H9 (cell line): ENCODE results near the gene PIN4. TPM values are rescaled to one million over a fixed set of nuclear protein-coding genes. Genes with fewer than 3 reads are reported as not detected.

Experiments used
- DNase-seq: peaks from one replicate; pipeline ENCODE4 v3.0.0-alpha.2; 2017
- H2AFZ ChIP-seq: one replicate; pipeline ENCODE4 v1.6.1; 2013; ENCODE audit warnings: mild to moderate bottlenecking, low read length, control low read depth, moderate library complexity
- H2AK5ac ChIP-seq: 2 replicates; pipeline ENCODE4 v1.6.1; 2013; ENCODE audit warnings: low read length, control low read depth, mixed read lengths; ENCODE audit not compliant: insufficient read length
- H2BK120ac ChIP-seq: one replicate; pipeline ENCODE4 v1.6.1; 2013; ENCODE audit warnings: low read depth, mild to moderate bottlenecking, low read length, control low read depth, inconsistent platforms; ENCODE audit not compliant: poor library complexity, severe bottlenecking
- H2BK12ac ChIP-seq: 2 replicates; pipeline ENCODE4 v1.6.1; 2013; ENCODE audit warnings: low read length, control low read depth, mixed read lengths, low read depth; ENCODE audit not compliant: insufficient read length
- H2BK15ac ChIP-seq: 2 replicates; pipeline ENCODE4 v1.6.1; 2013; ENCODE audit warnings: low read depth, low read length, control low read depth
- H2BK20ac ChIP-seq: one replicate; pipeline ENCODE4 v1.6.1; 2013; ENCODE audit warnings: low read depth, mild to moderate bottlenecking, low read length, control low read depth, inconsistent platforms; ENCODE audit not compliant: poor library complexity, severe bottlenecking
- H2BK5ac ChIP-seq: 2 replicates; pipeline ENCODE4 v1.6.1; 2013; ENCODE audit warnings: low read length, control low read depth, mixed read lengths; ENCODE audit not compliant: insufficient read length
- H3K14ac ChIP-seq: 2 replicates; pipeline ENCODE4 v1.6.1; 2013; ENCODE audit warnings: low read length, control low read depth; ENCODE audit not compliant: insufficient read depth
- H3K18ac ChIP-seq: 2 replicates; pipeline ENCODE4 v1.6.1; 2013; ENCODE audit warnings: low read depth, mild to moderate bottlenecking, mixed read lengths, low read length, control low read depth; ENCODE audit not compliant: insufficient read length
- H3K23ac ChIP-seq: 2 replicates; pipeline ENCODE4 v1.6.1; 2013; ENCODE audit warnings: low read length, control low read depth, mixed read lengths, low read depth; ENCODE audit not compliant: insufficient read length
- H3K23me2 ChIP-seq: 2 replicates; pipeline ENCODE4 v1.6.1; 2013; ENCODE audit warnings: low read depth, mild to moderate bottlenecking, mixed read lengths, low read length, control low read depth; ENCODE audit not compliant: insufficient read length, poor library complexity, severe bottlenecking
- H3K27ac ChIP-seq: 2 replicates; pipeline ENCODE4 v1.5.1; 2013; ENCODE audit warnings: low read length, control low read depth, mixed read lengths, low read depth; ENCODE audit not compliant: insufficient read length
- H3K27me3 ChIP-seq: 2 replicates; pipeline ENCODE4 v1.6.1; 2013; ENCODE audit warnings: low read length, control low read depth, inconsistent platforms; ENCODE audit not compliant: insufficient read depth
- H3K4ac ChIP-seq: 2 replicates; pipeline ENCODE4 v1.6.1; 2013; ENCODE audit warnings: low read depth, mild to moderate bottlenecking, control low read depth, inconsistent platforms, low read length, moderate library complexity
- H3K4me1 ChIP-seq: 2 replicates; pipeline ENCODE4 v1.6.1; 2013; ENCODE audit warnings: low read length, control low read depth, inconsistent platforms; ENCODE audit not compliant: insufficient read depth
- H3K4me2 ChIP-seq: 2 replicates; pipeline ENCODE4 v1.6.1; 2013; ENCODE audit warnings: low read length, control low read depth, mixed read lengths; ENCODE audit not compliant: insufficient read length, insufficient read depth
- H3K56ac ChIP-seq: 2 replicates; pipeline ENCODE4 v1.6.1; 2013; ENCODE audit warnings: low read depth, mild to moderate bottlenecking, mixed read lengths, low read length, control low read depth; ENCODE audit not compliant: insufficient read length
- H3K79me1 ChIP-seq: 2 replicates; pipeline ENCODE4 v1.6.1; 2013; ENCODE audit warnings: low read depth, mild to moderate bottlenecking, moderate library complexity, low read length, control low read depth, inconsistent platforms; ENCODE audit not compliant: insufficient read depth, poor library complexity, severe bottlenecking
- H3K79me2 ChIP-seq: 2 replicates; pipeline ENCODE4 v1.6.1; 2013; ENCODE audit warnings: low read length, control low read depth, inconsistent platforms; ENCODE audit not compliant: insufficient read depth
- H3K9ac ChIP-seq: 2 replicates; pipeline ENCODE4 v1.6.1; 2013; ENCODE audit warnings: low read length, control low read depth, mixed read lengths; ENCODE audit not compliant: insufficient read length; ENCODE audit errors: extremely low read depth
- H3K9me3 ChIP-seq: one replicate; pipeline ENCODE4 v1.6.1; 2013; ENCODE audit warnings: low read depth, low read length, inconsistent platforms; ENCODE audit not compliant: control insufficient read depth
- H3T11ph ChIP-seq: one replicate; pipeline ENCODE4 v1.6.1; 2013; ENCODE audit warnings: mild to moderate bottlenecking, low read length, control low read depth, inconsistent platforms
- H4K20me1 ChIP-seq: one replicate; pipeline ENCODE4 v1.6.1; 2013; ENCODE audit not compliant: control insufficient read depth, insufficient read length, insufficient read depth
- H4K5ac ChIP-seq: 2 replicates; pipeline ENCODE4 v1.6.1; 2013; ENCODE audit warnings: low read depth, mild to moderate bottlenecking, mixed read lengths, low read length, control low read depth; ENCODE audit not compliant: insufficient read length
- H4K8ac ChIP-seq: replicated peaks from 2 replicates; pipeline ENCODE4 v1.6.1; 2013; ENCODE audit warnings: low read length, control low read depth, mixed read lengths, low read depth; ENCODE audit not compliant: insufficient read length
- H4K91ac ChIP-seq: 2 replicates; pipeline ENCODE4 v1.6.1; 2013; ENCODE audit warnings: low read depth, mild to moderate bottlenecking, moderate library complexity, mixed read lengths, low read length, control low read depth; ENCODE audit not compliant: insufficient read length
- H3K27ac Mint-ChIP-seq, 3 experiments: 2 replicates in 2 of 3; 3 replicates in 1 of 3; pipeline ENCODE4 v1.8.0; 2020 to 2021; ENCODE audit warnings: mixed read lengths in 3 of 3, mild to moderate bottlenecking in 1 of 3, moderate library complexity in 1 of 3
- H3K27me3 Mint-ChIP-seq: 2 replicates; pipeline ENCODE4 v1.8.0; 2021; ENCODE audit warnings: low read depth, mild to moderate bottlenecking, moderate library complexity, mixed read lengths
- H3K36me3 Mint-ChIP-seq, 3 experiments: 2 replicates in 2 of 3; 3 replicates in 1 of 3; pipeline ENCODE4 v1.8.0; 2020 to 2021; ENCODE audit warnings: low read depth in 3 of 3, mixed read lengths in 3 of 3; ENCODE audit not compliant: insufficient read depth in 1 of 3
- H3K4me1 Mint-ChIP-seq, 2 experiments: 2 replicates each; pipeline ENCODE4 v1.8.0; 2020; ENCODE audit warnings: mixed read lengths in 2 of 2
- H3K4me3 Mint-ChIP-seq, 2 experiments: 2 replicates in 1 of 2; 3 replicates in 1 of 2; pipeline ENCODE4 v1.8.0; 2020 to 2021; ENCODE audit warnings: mild to moderate bottlenecking in 2 of 2, mixed read lengths in 2 of 2, moderate library complexity in 1 of 2
- H3K9me3 Mint-ChIP-seq, 2 experiments: 2 replicates in 1 of 2; 3 replicates in 1 of 2; pipeline ENCODE4 v1.8.0; 2020; ENCODE audit warnings: mild to moderate bottlenecking in 2 of 2, mixed read lengths in 2 of 2, moderate library complexity in 1 of 2
- CTCF ChIP-seq: fragments of 200-600 bp; sonication (generic); conservative IDR thresholded peaks from 3 replicates; pipeline ENCODE4 v1.8.0; 2021; ENCODE audit warnings: antibody characterized with exemption, mild to moderate bottlenecking
- whole genome bisulfite sequencing: extraction: QIAGEN DNeasy Blood & Tissue Kit; methylation state at CpG from one replicate; pipeline ENCODE4 v1.1.7; 2013; ENCODE audit warnings: missing lambda C conversion rate, low lambda C conversion rate, mixed read lengths; ENCODE audit not compliant: insufficient read length; ENCODE audit errors: extremely low coverage; 5-methylcytosine and 5-hydroxymethylcytosine counted together
- total RNA-seq: library from RNA; stranded (reverse); gene quantifications from 2 replicates; pipeline ENCODE4 v1.2.1, GENCODE V29; 2021

PIN4 gene
- total RNA-seq, 1 experiment from 2014 or later: 16.3 TPM

GRCh38 chrX:72208126-72208800 lies 26.7 kb downstream of the PIN4 start:
- no peak overlapping the region for H2BK20ac ChIP-seq
- no peak overlapping the region for H3K9ac ChIP-seq
- H3K79me1 ChIP-seq: no peaks in the 10 kb centered on the region
- H3K56ac ChIP-seq: no peak overlapping the region
- no peak overlapping the region for H4K5ac ChIP-seq
- no peak for DNase-seq
- H2BK120ac ChIP-seq: no peak overlapping the region
- no peaks in the 10 kb centered on the region for H3K79me2 ChIP-seq
- Mint-ChIP-seq H3K4me3 (no peak overlapping the region), H3K36me3 (peaks cover 48 to 52% (median 52%) of the 10 kb centered on the region in 3 experiments), H3K4me1 (peaks cover 7 to 10% of the 10 kb centered on the region in 2 experiments), H3K27ac (no peak overlapping the region), H3K9me3 (peaks cover 73% of the 10 kb centered on the region in 2 experiments), H3K27me3 (peaks cover 2% of the 10 kb centered on the region; the same call in 1 of the 2 replicates)
- no peak for TF ChIP-seq CTCF
- peaks cover 29% of the 10 kb centered on the region for H3K9me3 ChIP-seq
- no peak overlapping the region for H3K4me2 ChIP-seq
- no peaks in the 10 kb centered on the region; the same call in 1 of the 2 replicates for H3K4me1 ChIP-seq
- no peaks in the 10 kb centered on the region for H3K23me2 ChIP-seq
- no peak overlapping the region for H3K14ac ChIP-seq
- no peaks in the 10 kb centered on the region for H4K20me1 ChIP-seq
- H3K18ac ChIP-seq: no peak overlapping the region
- no peak overlapping the region for H3T11ph ChIP-seq
- no peak overlapping the region for H2BK15ac ChIP-seq
- no peaks in the 10 kb centered on the region for H3K27me3 ChIP-seq
- no peak overlapping the region for H4K91ac ChIP-seq
- H3K23ac ChIP-seq: no peak overlapping the region
- H4K8ac ChIP-seq: no peak overlapping the region
- no CpG with 5 or more reads among the region's 4 CpGs for WGBS
- no peak overlapping the region for H2BK12ac ChIP-seq
- no peak overlapping the region for H2AFZ ChIP-seq
- H2BK5ac ChIP-seq: no peak overlapping the region
- H3K27ac ChIP-seq: no peak overlapping the region
- no peak overlapping the region for H3K4ac ChIP-seq
- no peak overlapping the region for H2AK5ac ChIP-seq
